SK-N-SH treated with all-trans-retinoic acid at 6 μM for 48 hours (cell line): ENCODE measurements around the gene CDC6.

Experiments
- ATAC-seq: fragments of 200-7000 bp; cut with Tn5 transposase; 3 replicates; pipeline ENCODE4 v1.9.1; 2020; ENCODE audit warnings: mild to moderate bottlenecking, moderate library complexity
- ARNTL ChIP-seq: fragments of 450-650 bp; formaldehyde crosslinking; IDR thresholded peaks from 2 replicates; pipeline ENCODE4 v1.5.0; 2020; ENCODE audit warnings: low read depth, mild to moderate bottlenecking, moderate library complexity, borderline replicate concordance
- CREB5 ChIP-seq: fragments of 250-450 bp; sonication (Bioruptor Pico); IDR thresholded peaks from 2 replicates; pipeline ENCODE4 v1.5.1; 2020; ENCODE audit warnings: low read depth, mild to moderate bottlenecking, moderate library complexity
- CSDC2 ChIP-seq: fragments of 250-450 bp; sonication (Bioruptor Pico); IDR thresholded peaks from 2 replicates; pipeline ENCODE4 v1.5.0; 2020; ENCODE audit warnings: mild to moderate bottlenecking, moderate library complexity
- CSRNP3 ChIP-seq: fragments of 250-450 bp; sonication (Bioruptor Pico); IDR thresholded peaks from 2 replicates; pipeline ENCODE4 v1.5.1; 2021; ENCODE audit warnings: mild to moderate bottlenecking, moderate library complexity
- GLIS3 ChIP-seq: fragments of 250-450 bp; sonication (Bioruptor Pico); IDR thresholded peaks from 2 replicates; pipeline ENCODE4 v1.5.0; 2020; ENCODE audit warnings: mild to moderate bottlenecking, moderate library complexity
- ISL1 ChIP-seq: fragments of 250-450 bp; sonication (Bioruptor Pico); IDR thresholded peaks from 2 replicates; pipeline ENCODE4 v2.1.2; 2022; ENCODE audit warnings: mild to moderate bottlenecking, moderate library complexity
- OSR1 ChIP-seq: fragments of 250-450 bp; sonication (Bioruptor Pico); IDR thresholded peaks from 2 replicates; pipeline ENCODE4 v1.8.0; 2022; ENCODE audit warnings: moderate library complexity, mild to moderate bottlenecking, inconsistent platforms
- PATZ1 ChIP-seq: fragments of 250-450 bp; sonication (Bioruptor Pico); IDR thresholded peaks from 2 replicates; pipeline ENCODE4 v1.8.0; 2020; ENCODE audit warnings: mild to moderate bottlenecking, moderate library complexity, borderline replicate concordance
- POU6F1 ChIP-seq: fragments of 250-450 bp; sonication (Bioruptor Pico); IDR thresholded peaks from 2 replicates; pipeline ENCODE4 v1.8.0; 2021; ENCODE audit warnings: low read depth, mild to moderate bottlenecking, moderate library complexity, borderline replicate concordance
- PPARA ChIP-seq: fragments of 250-450 bp; sonication (Bioruptor Pico); IDR thresholded peaks from 2 replicates; pipeline ENCODE4 v1.5.0; 2020; ENCODE audit warnings: mild to moderate bottlenecking, borderline replicate concordance
- RARB ChIP-seq: fragments of 250-450 bp; sonication (Bioruptor Pico); IDR thresholded peaks from 2 replicates; pipeline ENCODE4 v1.8.0; 2021; ENCODE audit warnings: mild to moderate bottlenecking, moderate library complexity
- SNAI2 ChIP-seq: fragments of 250-450 bp; sonication (Bioruptor Pico); IDR thresholded peaks from 2 replicates; pipeline ENCODE4 v1.5.0; 2020; ENCODE audit warnings: mild to moderate bottlenecking, moderate library complexity
- TCF4 ChIP-seq: fragments of 250-450 bp; sonication (Bioruptor Pico); IDR thresholded peaks from 2 replicates; pipeline ENCODE4 v1.8.0; 2021; ENCODE audit warnings: mild to moderate bottlenecking, moderate library complexity, borderline replicate concordance
- TOX ChIP-seq: fragments of 250-450 bp; sonication (Bioruptor Pico); IDR thresholded peaks from 2 replicates; pipeline ENCODE4 v1.8.0; 2021; ENCODE audit warnings: mild to moderate bottlenecking, moderate library complexity, borderline replicate concordance
- TSHZ2 ChIP-seq: fragments of 250-450 bp; sonication (Bioruptor Pico); IDR thresholded peaks from 2 replicates; pipeline ENCODE4 v1.5.0; 2020; ENCODE audit warnings: mild to moderate bottlenecking, moderate library complexity
- ZC3H10 ChIP-seq: fragments of 250-450 bp; sonication (Bioruptor Pico); IDR thresholded peaks from 2 replicates; pipeline ENCODE4 v1.5.1; 2021; ENCODE audit warnings: mild to moderate bottlenecking, moderate library complexity
- ZFP30 ChIP-seq: fragments of 450-650 bp; formaldehyde crosslinking; IDR thresholded peaks from 2 replicates; pipeline ENCODE4 v1.5.0; 2022; ENCODE audit warnings: mild to moderate bottlenecking, moderate library complexity
- ZNF565 ChIP-seq: fragments of 450-650 bp; formaldehyde crosslinking; conservative IDR thresholded peaks from 2 replicates; pipeline ENCODE4 v1.5.0; 2020; ENCODE audit warnings: low read depth, mild to moderate bottlenecking, moderate library complexity
- ZNF70 ChIP-seq: fragments of 450-650 bp; formaldehyde crosslinking; IDR thresholded peaks from 2 replicates; pipeline ENCODE4 v1.5.0; 2020; ENCODE audit warnings: mild to moderate bottlenecking, moderate library complexity
- ZNF8 ChIP-seq: fragments of 450-650 bp; formaldehyde crosslinking; IDR thresholded peaks from 2 replicates; pipeline ENCODE4 v1.5.0; 2020; ENCODE audit warnings: mild to moderate bottlenecking, moderate library complexity

CDC6 gene

GRCh38 chr17:40253565-40253964, 34.1 kb upstream of the CDC6 start:
- no peak; the same call in 2 of the 3 replicates for ATAC-seq

GRCh38 chr17:40259505-40259904, 28.2 kb upstream of the CDC6 start:
- TF ChIP-seq TOX (no peak), CSDC2 (no peak)
- ATAC-seq: no peak

More at GRCh38 chr17:40253565-40253964, 34.1 kb upstream of the CDC6 start:
- TF ChIP-seq ZNF70 (CRISPR knock-in tag) (no peak), ARNTL (CRISPR knock-in tag) (no peak), CSDC2 (no peak)

- no peak for ATAC-seq
- TF ChIP-seq CSDC2 (no peak), ZNF8 (CRISPR knock-in tag) (no peak), ZFP30 (CRISPR knock-in tag) (no peak), CSRNP3 (no peak), OSR1 (no peak), TCF4 (CRISPR knock-in tag) (no peak), ZNF565 (no peak), ARNTL (CRISPR knock-in tag) (no peak)
Measured at GRCh38 chr17:40260528-40260927, 27.2 kb upstream of the CDC6 start.

GRCh38 chr17:40264458-40265185, 23.1 kb upstream of the CDC6 start:
- TF ChIP-seq ARNTL (CRISPR knock-in tag): no peak
- no peak for TF ChIP-seq PATZ1 (CRISPR knock-in tag)
- no peak for TF ChIP-seq CSDC2
- no peak for TF ChIP-seq ISL1
- no peak for TF ChIP-seq ZNF8 (CRISPR knock-in tag)
- no peak for TF ChIP-seq SNAI2 (CRISPR knock-in tag)
- TF ChIP-seq ZFP30 (CRISPR knock-in tag): no peak
- TF ChIP-seq RARB: no peak
- no peak for TF ChIP-seq OSR1
- TF ChIP-seq POU6F1 (CRISPR knock-in tag): no peak
- TF ChIP-seq PPARA (CRISPR knock-in tag): no peak
- no peak for TF ChIP-seq ZC3H10 (CRISPR knock-in tag)
- no peak for ATAC-seq

- no peak for TF ChIP-seq ARNTL (CRISPR knock-in tag)
- TF ChIP-seq RARB: no peak
- TF ChIP-seq ZNF70 (CRISPR knock-in tag): no peak
- TF ChIP-seq CSRNP3: no peak
- TF ChIP-seq TCF4 (CRISPR knock-in tag): no peak
- TF ChIP-seq ISL1: no peak
- TF ChIP-seq GLIS3 (CRISPR knock-in tag): no peak
- no peak for TF ChIP-seq CSDC2
- TF ChIP-seq ZFP30 (CRISPR knock-in tag): no peak
- TF ChIP-seq PATZ1 (CRISPR knock-in tag): no peak
- no peak for TF ChIP-seq TSHZ2 (CRISPR knock-in tag)
- no peak for TF ChIP-seq CREB5 (CRISPR knock-in tag)
- no peak for ATAC-seq
Measured at GRCh38 chr17:40265337-40265736, 22.3 kb upstream of the CDC6 start.
